HepG2 (cell line): ENCODE results near the gene EPDR1. TPM values are rescaled to one million over a fixed set of nuclear protein-coding genes. Genes with fewer than 3 reads are reported as not detected.

ENCODE experiments used
- ELF4 ChIP-seq: sonication (generic); formaldehyde crosslinking; IDR thresholded peaks from 2 replicates; pipeline ENCODE4 v1.5.0; 2020; ENCODE audit warnings: missing genetic modification reagents, mild to moderate bottlenecking, moderate library complexity, borderline replicate concordance
- FOXO1 ChIP-seq: sonication (generic); formaldehyde crosslinking; IDR thresholded peaks from 2 replicates; pipeline ENCODE4 v1.4.0; 2020; ENCODE audit warnings: missing genetic modification reagents
- HES4 ChIP-seq: sonication (generic); formaldehyde crosslinking; IDR thresholded peaks from 2 replicates; pipeline ENCODE4 v1.9.0; 2021; ENCODE audit warnings: mild to moderate bottlenecking, missing genetic modification reagents, borderline replicate concordance
- HNRNPLL ChIP-seq: fragments of 200-400 bp; formaldehyde crosslinking; IDR thresholded peaks from 2 replicates; pipeline ENCODE4 v1.6.1; 2017; ENCODE audit warnings: mild to moderate bottlenecking, low read depth, low read length; ENCODE audit not compliant: poor library complexity, severe bottlenecking
- MTA1 ChIP-seq: sonication (generic); formaldehyde crosslinking; IDR thresholded peaks from 2 replicates; pipeline ENCODE4 v1.4.0; 2020; ENCODE audit warnings: missing genetic modification reagents, mild to moderate bottlenecking, borderline replicate concordance
- SATB2 ChIP-seq: sonication (generic); formaldehyde crosslinking; IDR thresholded peaks from 2 replicates; pipeline ENCODE4 v1.5.0; 2020; ENCODE audit warnings: missing genetic modification reagents
- TBP ChIP-seq: sonication (generic); formaldehyde crosslinking; IDR thresholded peaks from 2 replicates; pipeline ENCODE4 v1.5.0; 2020; ENCODE audit warnings: missing genetic modification reagents
- TOE1 ChIP-seq: sonication (generic); formaldehyde crosslinking; IDR thresholded peaks from 2 replicates; pipeline ENCODE4 v1.4.0; 2020; ENCODE audit warnings: mild to moderate bottlenecking, missing genetic modification reagents
- ZNF3 ChIP-seq: IDR thresholded peaks from 2 replicates; pipeline ENCODE4 v1.7.0; 2017; ENCODE audit warnings: inconsistent platforms
- ZNF318 ChIP-seq: sonication (generic); formaldehyde crosslinking; IDR thresholded peaks from 2 replicates; pipeline ENCODE4 v1.4.0; 2020; ENCODE audit warnings: mild to moderate bottlenecking, missing genetic modification reagents
- ZNF468 ChIP-seq: sonication (generic); formaldehyde crosslinking; IDR thresholded peaks from 2 replicates; pipeline ENCODE4 v1.8.0; 2022; ENCODE audit warnings: mild to moderate bottlenecking, moderate library complexity, missing genetic modification reagents
- ZNF619 ChIP-seq: sonication (generic); formaldehyde crosslinking; IDR thresholded peaks from 2 replicates; pipeline ENCODE4 v1.4.0; 2020; ENCODE audit warnings: mild to moderate bottlenecking, missing genetic modification reagents
- ZNF678 ChIP-seq: sonication (generic); formaldehyde crosslinking; IDR thresholded peaks from 2 replicates; pipeline ENCODE4 v1.4.0; 2020; ENCODE audit warnings: mild to moderate bottlenecking, missing genetic modification reagents
- ZNF746 ChIP-seq: sonication (generic); formaldehyde crosslinking; IDR thresholded peaks from 2 replicates; pipeline ENCODE4 v1.8.0; 2022; ENCODE audit warnings: mild to moderate bottlenecking, missing genetic modification reagents
- ZNF788 ChIP-seq: sonication (generic); formaldehyde crosslinking; IDR thresholded peaks from 2 replicates; pipeline ENCODE4 v1.5.0; 2020; ENCODE audit warnings: mild to moderate bottlenecking, missing genetic modification reagents, borderline replicate concordance
- polyA plus RNA-seq, 8 experiments: library from polyadenylated mRNA; depleted of rRNA in 3 of 8; stranded (reverse) in 7 of 8; unstranded in 1 of 8; fragments of >200 nt; fragmentation: Illumina TruSeq in 4 of 8; extraction: Trizol in 4 of 8; gene quantifications; 2 replicates each; pipeline versions ENCODE4 v1.2.1 to v1.2.3, GENCODE V29; 2011 to 2016; ENCODE audit warnings: low read depth in 4 of 8, missing spikeins in 1 of 8, mixed read lengths in 1 of 8; ENCODE audit not compliant: insufficient read depth in 1 of 8
- total RNA-seq, 5 experiments: library from RNA; depleted of rRNA; stranded (reverse); fragments of >200 nt; fragmentation: Illumina TruSeq; extraction: Trizol; gene quantifications; 2 replicates each; pipeline ENCODE4 v1.2.3, GENCODE V29; 2016; ENCODE audit warnings: low read depth in 1 of 5
- TF ChIP-seq, protein P1 (sequence below): sonication (generic); formaldehyde crosslinking; IDR thresholded peaks from 2 replicates; pipeline ENCODE4 v1.4.0; 2020; ENCODE audit warnings: missing genetic modification reagents

The EPDR1 gene
- total and polyA plus RNA-seq, 2 of the 13 experiments (the other 11 are each of a cell fraction or from before 2014, with no cell fraction given), result 38.3 to 50.2 TPM

GRCh38 chr7:37920849-37921805, 687 bp downstream of the EPDR1 start (continued):
- TF ChIP-seq, protein P1, sequence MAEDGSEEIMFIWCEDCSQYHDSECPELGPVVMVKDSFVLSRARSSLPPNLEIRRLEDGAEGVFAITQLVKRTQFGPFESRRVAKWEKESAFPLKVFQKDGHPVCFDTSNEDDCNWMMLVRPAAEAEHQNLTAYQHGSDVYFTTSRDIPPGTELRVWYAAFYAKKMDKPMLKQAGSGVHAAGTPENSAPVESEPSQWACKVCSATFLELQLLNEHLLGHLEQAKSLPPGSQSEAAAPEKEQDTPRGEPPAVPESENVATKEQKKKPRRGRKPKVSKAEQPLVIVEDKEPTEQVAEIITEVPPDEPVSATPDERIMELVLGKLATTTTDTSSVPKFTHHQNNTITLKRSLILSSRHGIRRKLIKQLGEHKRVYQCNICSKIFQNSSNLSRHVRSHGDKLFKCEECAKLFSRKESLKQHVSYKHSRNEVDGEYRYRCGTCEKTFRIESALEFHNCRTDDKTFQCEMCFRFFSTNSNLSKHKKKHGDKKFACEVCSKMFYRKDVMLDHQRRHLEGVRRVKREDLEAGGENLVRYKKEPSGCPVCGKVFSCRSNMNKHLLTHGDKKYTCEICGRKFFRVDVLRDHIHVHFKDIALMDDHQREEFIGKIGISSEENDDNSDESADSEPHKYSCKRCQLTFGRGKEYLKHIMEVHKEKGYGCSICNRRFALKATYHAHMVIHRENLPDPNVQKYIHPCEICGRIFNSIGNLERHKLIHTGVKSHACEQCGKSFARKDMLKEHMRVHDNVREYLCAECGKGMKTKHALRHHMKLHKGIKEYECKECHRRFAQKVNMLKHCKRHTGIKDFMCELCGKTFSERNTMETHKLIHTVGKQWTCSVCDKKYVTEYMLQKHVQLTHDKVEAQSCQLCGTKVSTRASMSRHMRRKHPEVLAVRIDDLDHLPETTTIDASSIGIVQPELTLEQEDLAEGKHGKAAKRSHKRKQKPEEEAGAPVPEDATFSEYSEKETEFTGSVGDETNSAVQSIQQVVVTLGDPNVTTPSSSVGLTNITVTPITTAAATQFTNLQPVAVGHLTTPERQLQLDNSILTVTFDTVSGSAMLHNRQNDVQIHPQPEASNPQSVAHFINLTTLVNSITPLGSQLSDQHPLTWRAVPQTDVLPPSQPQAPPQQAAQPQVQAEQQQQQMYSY, result 0 out of 2 replicates have a peak, but pooled peaks have one; percentile 46
- peak; percentile 74; the same call in 1 of the 2 replicates for TF ChIP-seq ZNF788
- peak; percentile 93 for TF ChIP-seq MTA1 (CRISPR knock-in tag)
- TF ChIP-seq HNRNPLL, result peak; percentile 83
- TF ChIP-seq ZNF678 (CRISPR knock-in tag), result 0 out of 2 replicates have a peak, but pooled peaks have one; percentile 77
- TF ChIP-seq ZNF619 (CRISPR knock-in tag), result no peak; the same call in 1 of the 2 replicates
- no peak for TF ChIP-seq SATB2
- no peak for TF ChIP-seq ELF4 (CRISPR knock-in tag)
- TF ChIP-seq ZNF746, result 0 out of 2 replicates have a peak, but pooled peaks have one; percentile 17
- TF ChIP-seq ZNF318 (CRISPR knock-in tag), result 0 out of 2 replicates have a peak, but pooled peaks have one; percentile 24
- no peak; the same call in 1 of the 2 replicates for TF ChIP-seq HES4 (CRISPR knock-in tag)
- no peak; the same call in 1 of the 2 replicates for TF ChIP-seq FOXO1 (CRISPR knock-in tag)
- TF ChIP-seq ZNF468, result no peak
- TF ChIP-seq TBP (CRISPR knock-in tag), result no peak
- TF ChIP-seq ZNF3 (CRISPR knock-in tag), result no peak
- no peak for TF ChIP-seq TOE1 (CRISPR knock-in tag)
